Measurements from ENCODE around the gene SULT1C4. TPM values are rescaled to one million over a fixed set of nuclear protein-coding genes. Genes with fewer than 3 reads are reported as not detected.

Gene SULT1C4
- total RNA-seq, 2 experiments from 2014 or later: not detected

DNA sequence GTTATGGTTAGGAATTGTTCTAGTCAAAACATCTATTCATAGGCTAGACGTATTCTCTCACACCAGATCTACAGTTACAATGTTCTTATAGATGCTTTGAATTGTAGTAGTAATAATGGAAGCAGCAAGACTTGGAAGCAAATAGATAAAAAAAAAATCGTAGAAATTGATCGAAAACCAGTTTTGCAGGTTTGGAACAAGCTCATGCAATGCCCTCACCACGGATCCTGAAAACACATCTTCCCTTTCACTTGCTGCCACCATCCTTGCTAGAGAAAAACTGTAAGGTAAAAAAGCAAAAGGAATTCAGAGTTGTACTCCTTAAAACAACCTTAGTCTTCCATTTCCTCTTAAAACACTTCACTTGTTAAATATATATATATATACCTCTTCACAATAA lies 4.4 kb downstream of the SULT1C4 start:
- Histone ChIP-seq H3K9me3 (ENCODE audit: control insufficient read depth in 1 of 2, insufficient read depth in 1 of 2, low read length in 2 of 2) (no peaks in the 10 kb centered on the region), H3K36me3 (ENCODE audit: insufficient read depth, low read length) (no peaks in the 10 kb centered on the region), H3K27me3 (ENCODE audit: control insufficient read depth in 1 of 2, insufficient read depth in 2 of 2, low read length in 2 of 2) (peaks cover 0 to 3% of the 10 kb centered on the region in 2 experiments), H3K27ac (ENCODE audit: low read depth in 1 of 2, low read length in 2 of 2) (no peak overlapping the region), H3K4me3 (ENCODE audit: low read length) (no peak overlapping the region), H3K4me1 (ENCODE audit: insufficient read depth, low read length) (no peaks in the 10 kb centered on the region)
- H3K27ac Mint-ChIP-seq: no peak overlapping the region
- ChIA-PET POLR2A (no interaction called here), CTCF (no interaction called here)
- ATAC-seq (ENCODE audit: poor library complexity) (no peak), DNase-seq (no peak)
- no peaks in the 10 kb centered on the region for H3K9me3 Mint-ChIP-seq
- H3K36me3 Mint-ChIP-seq (ENCODE audit: low read depth): no peaks in the 10 kb centered on the region
- no peak overlapping the region for H3K4me3 Mint-ChIP-seq
- intact Hi-C loops (cut with DNase I, micrococcal nuclease): no loop called here
- no peaks in the 10 kb centered on the region for H3K4me1 Mint-ChIP-seq (ENCODE audit: low read depth)
- TF ChIP-seq, protein P1, sequence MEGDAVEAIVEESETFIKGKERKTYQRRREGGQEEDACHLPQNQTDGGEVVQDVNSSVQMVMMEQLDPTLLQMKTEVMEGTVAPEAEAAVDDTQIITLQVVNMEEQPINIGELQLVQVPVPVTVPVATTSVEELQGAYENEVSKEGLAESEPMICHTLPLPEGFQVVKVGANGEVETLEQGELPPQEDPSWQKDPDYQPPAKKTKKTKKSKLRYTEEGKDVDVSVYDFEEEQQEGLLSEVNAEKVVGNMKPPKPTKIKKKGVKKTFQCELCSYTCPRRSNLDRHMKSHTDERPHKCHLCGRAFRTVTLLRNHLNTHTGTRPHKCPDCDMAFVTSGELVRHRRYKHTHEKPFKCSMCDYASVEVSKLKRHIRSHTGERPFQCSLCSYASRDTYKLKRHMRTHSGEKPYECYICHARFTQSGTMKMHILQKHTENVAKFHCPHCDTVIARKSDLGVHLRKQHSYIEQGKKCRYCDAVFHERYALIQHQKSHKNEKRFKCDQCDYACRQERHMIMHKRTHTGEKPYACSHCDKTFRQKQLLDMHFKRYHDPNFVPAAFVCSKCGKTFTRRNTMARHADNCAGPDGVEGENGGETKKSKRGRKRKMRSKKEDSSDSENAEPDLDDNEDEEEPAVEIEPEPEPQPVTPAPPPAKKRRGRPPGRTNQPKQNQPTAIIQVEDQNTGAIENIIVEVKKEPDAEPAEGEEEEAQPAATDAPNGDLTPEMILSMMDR (IDR thresholded peaks at IDR 0.05): no peak
- H3K27me3 Mint-ChIP-seq: peaks cover 6% of the 10 kb centered on the region

DNA sequence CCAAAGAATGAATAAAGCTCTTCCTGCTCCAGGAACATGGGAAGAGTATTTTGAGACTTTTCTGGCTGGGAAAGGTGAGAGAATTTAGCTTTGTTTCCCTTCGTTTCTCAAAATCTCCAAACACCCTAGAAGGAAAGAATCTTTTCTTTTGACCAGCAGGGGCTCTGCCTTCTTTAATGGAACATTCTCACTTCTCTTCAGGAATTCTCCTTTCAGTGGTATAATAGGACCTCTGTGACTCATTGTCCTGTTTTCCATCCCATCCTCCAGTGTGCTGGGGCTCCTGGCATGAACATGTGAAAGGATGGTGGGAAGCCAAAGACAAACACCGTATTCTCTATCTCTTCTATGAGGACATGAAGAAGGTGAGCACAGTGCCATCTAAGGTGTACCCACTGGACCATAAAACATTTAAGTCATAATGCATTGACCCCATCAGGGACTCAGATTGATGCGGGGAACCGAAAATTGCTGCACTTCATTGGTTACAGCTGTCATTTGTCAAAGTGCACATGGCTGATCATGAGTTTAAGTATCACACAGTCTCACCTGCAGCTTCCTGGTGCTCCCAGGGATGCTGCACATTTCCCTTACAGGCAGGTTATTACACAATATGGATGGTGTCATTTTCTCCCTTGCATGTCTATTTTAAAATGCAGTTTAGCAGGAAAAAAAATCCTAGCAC lies 5.5 kb downstream of the SULT1C4 start:
- DNase-seq (no peak), ATAC-seq (ENCODE audit: poor library complexity) (no peak)
- Histone ChIP-seq H3K27ac (ENCODE audit: low read depth in 1 of 2, low read length in 2 of 2) (no peak overlapping the region), H3K27me3 (ENCODE audit: control insufficient read depth in 1 of 2, insufficient read depth in 2 of 2, low read length in 2 of 2) (no peaks in the 10 kb centered on the region), H3K4me1 (ENCODE audit: insufficient read depth, low read length) (no peaks in the 10 kb centered on the region), H3K4me3 (ENCODE audit: low read length) (no peak overlapping the region), H3K9me3 (ENCODE audit: control insufficient read depth in 1 of 2, insufficient read depth in 1 of 2, low read length in 2 of 2) (no peaks in the 10 kb centered on the region), H3K36me3 (ENCODE audit: insufficient read depth, low read length) (no peaks in the 10 kb centered on the region)
- ChIA-PET POLR2A (no interaction called here), CTCF (no interaction called here)
- TF ChIP-seq, protein P1 (IDR thresholded peaks at IDR 0.05): no peak
- Mint-ChIP-seq H3K36me3 (ENCODE audit: low read depth) (no peaks in the 10 kb centered on the region), H3K4me3 (no peak overlapping the region), H3K27ac (no peak overlapping the region), H3K27me3 (peaks cover 6% of the 10 kb centered on the region), H3K4me1 (ENCODE audit: low read depth) (no peaks in the 10 kb centered on the region), H3K9me3 (no peaks in the 10 kb centered on the region)
- intact Hi-C loops (cut with DNase I, micrococcal nuclease): no loop called here

DNA sequence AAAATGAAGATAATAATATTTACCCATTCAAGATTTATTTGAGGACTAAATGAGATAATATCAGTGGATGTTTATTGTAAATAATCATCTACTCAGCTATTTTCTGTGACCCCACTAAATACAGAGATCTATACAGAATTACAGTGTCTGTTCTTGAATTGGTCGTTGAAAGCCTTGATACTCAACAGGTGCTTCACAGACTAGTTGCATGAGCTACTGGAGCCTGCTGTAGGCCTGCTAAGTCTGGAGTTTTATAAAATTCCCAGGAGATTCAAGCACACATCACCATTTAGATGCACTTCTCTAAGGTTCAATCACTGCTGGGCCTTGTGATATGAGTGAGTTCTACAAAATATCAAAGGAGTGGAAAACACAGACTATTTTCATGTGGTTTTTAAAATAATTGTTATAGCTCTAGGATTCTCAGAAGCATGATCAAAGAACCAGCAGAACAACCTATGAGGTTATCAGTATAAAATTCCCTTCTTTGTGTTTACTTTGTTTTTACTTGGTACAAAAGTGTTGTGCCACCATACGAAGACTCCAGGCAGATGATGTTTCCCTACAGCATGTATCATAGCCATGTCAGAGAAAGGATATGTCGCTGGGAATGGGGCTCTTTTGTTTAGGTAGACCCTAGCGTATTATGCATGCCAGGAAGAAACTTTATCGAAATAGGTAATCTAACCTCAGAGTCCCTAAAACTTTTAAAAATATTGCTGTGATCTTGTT lies 7.1 kb downstream of the SULT1C4 start:
- Mint-ChIP-seq H3K27ac (no peak overlapping the region), H3K27me3 (peaks cover 8% of the 10 kb centered on the region), H3K4me3 (no peak overlapping the region), H3K4me1 (ENCODE audit: low read depth) (no peaks in the 10 kb centered on the region), H3K36me3 (ENCODE audit: low read depth) (no peaks in the 10 kb centered on the region), H3K9me3 (no peaks in the 10 kb centered on the region)
- TF ChIP-seq, protein P1 (IDR thresholded peaks at IDR 0.05): no peak
- no peaks in the 10 kb centered on the region for H3K9me3 ChIP-seq (ENCODE audit: control insufficient read depth in 1 of 2, insufficient read depth in 1 of 2, low read length in 2 of 2)
- H3K27ac ChIP-seq (ENCODE audit: low read depth in 1 of 2, low read length in 2 of 2): no peak overlapping the region
- H3K4me1 ChIP-seq (ENCODE audit: insufficient read depth, low read length): no peaks in the 10 kb centered on the region
- DNase-seq (no peak), ATAC-seq (ENCODE audit: poor library complexity) (no peak)
- no peaks in the 10 kb centered on the region for H3K36me3 ChIP-seq (ENCODE audit: insufficient read depth, low read length)
- intact Hi-C loops (cut with DNase I, micrococcal nuclease): no loop called here
- no peaks in the 10 kb centered on the region for H3K27me3 ChIP-seq (ENCODE audit: control insufficient read depth in 1 of 2, insufficient read depth in 2 of 2, low read length in 2 of 2)
- POLR2A ChIA-PET: no interaction called here
- CTCF ChIA-PET: no interaction called here
- H3K4me3 ChIP-seq (ENCODE audit: low read length): no peak overlapping the region

Measured in CD4-positive, alpha-beta T cell (primary cell).